Measurements from ENCODE around the gene MSMP. TPM values are rescaled to one million over a fixed set of nuclear protein-coding genes. Genes with fewer than 3 reads are reported as not detected.

Gene MSMP
- total RNA-seq, 2 donors from 2014 or later: not detected

- Mint-ChIP-seq H3K4me3 (no peak overlapping the region), H3K9me3 (no peaks in the 10 kb centered on the region), H3K4me1 (ENCODE audit: low read depth in 2 of 2) (peaks cover 8 to 18% of the 10 kb centered on the region in 2 donors), H3K36me3 (peaks cover 51% of the 10 kb centered on the region), H3K27ac (peak overlapping the region; percentile 27 to 80), H3K27me3 (no peaks in the 10 kb centered on the region)
- DNase-seq (ENCODE audit: low spot score) (peak; percentile 18), ATAC-seq (no peak)
These were observed 39.4 kb downstream of the MSMP start for GRCh38 chr9:35714579-35715252.

- H3K27ac Mint-ChIP-seq: peak overlapping the region in 1 of 2 donors; percentile 80
These were observed 40.0 kb downstream of the MSMP start for GRCh38 chr9:35714123-35714522.

GRCh38 chr9:35713578-35713977 lies 40.5 kb downstream of the MSMP start:
- Mint-ChIP-seq H3K9me3 (no peaks in the 10 kb centered on the region), H3K36me3 (peaks cover 52% of the 10 kb centered on the region), H3K4me3 (no peak overlapping the region), H3K27ac (no peak overlapping the region), H3K27me3 (no peaks in the 10 kb centered on the region), H3K4me1 (ENCODE audit: low read depth in 2 of 2) (peaks cover 8 to 13% of the 10 kb centered on the region in 2 donors)
- no peak for ATAC-seq
- DNase-seq (ENCODE audit: low spot score): no peak

More at GRCh38 chr9:35714123-35714522, 40.0 kb downstream of the MSMP start:
- peaks cover 8 to 13% of the 10 kb centered on the region in 2 donors for H3K4me1 Mint-ChIP-seq (ENCODE audit: low read depth in 2 of 2)
- H3K4me3 Mint-ChIP-seq: no peak overlapping the region
- no peaks in the 10 kb centered on the region for H3K27me3 Mint-ChIP-seq
- no peak for ATAC-seq
- H3K36me3 Mint-ChIP-seq: peaks cover 46% of the 10 kb centered on the region
- H3K9me3 Mint-ChIP-seq: no peaks in the 10 kb centered on the region
- peak; percentile 5 for DNase-seq (ENCODE audit: low spot score)

- H3K27ac Mint-ChIP-seq: no peak overlapping the region
- H3K27me3 Mint-ChIP-seq: no peaks in the 10 kb centered on the region
- DNase-seq (ENCODE audit: low spot score): no peak
- no peak overlapping the region for H3K4me3 Mint-ChIP-seq
- ATAC-seq: no peak
- H3K4me1 Mint-ChIP-seq (ENCODE audit: low read depth in 2 of 2): peaks cover 8 to 14% of the 10 kb centered on the region in 2 donors
- peaks cover 52% of the 10 kb centered on the region for H3K36me3 Mint-ChIP-seq
- no peaks in the 10 kb centered on the region for H3K9me3 Mint-ChIP-seq
These were observed 41.2 kb downstream of the MSMP start for GRCh38 chr9:35712762-35713400.

- peak overlapping the region; percentile 16 to 41 for H3K27ac Mint-ChIP-seq
- peaks cover 58% of the 10 kb centered on the region for H3K36me3 Mint-ChIP-seq
- peaks cover 7 to 17% of the 10 kb centered on the region in 2 donors for H3K4me1 Mint-ChIP-seq (ENCODE audit: low read depth in 2 of 2)
- ATAC-seq (peak in 1 of 2 donors; percentile 36), DNase-seq (ENCODE audit: low spot score) (no peak)
- no peaks in the 10 kb centered on the region for H3K9me3 Mint-ChIP-seq
- no peaks in the 10 kb centered on the region for H3K27me3 Mint-ChIP-seq
- no peak overlapping the region for H3K4me3 Mint-ChIP-seq
These were observed 42.3 kb downstream of the MSMP start for GRCh38 chr9:35711501-35712428.

- DNase-seq (ENCODE audit: low spot score): no peak
- peak; percentile 7 to 48 for ATAC-seq
These were observed 43.1 kb downstream of the MSMP start for GRCh38 chr9:35710818-35711500.

GRCh38 chr9:35708146-35708545 lies 45.9 kb downstream of the MSMP start:
- peaks cover 43% of the 10 kb centered on the region for H3K36me3 Mint-ChIP-seq
- peaks cover 0 to 11% of the 10 kb centered on the region in 2 donors for H3K4me1 Mint-ChIP-seq (ENCODE audit: low read depth in 2 of 2)
- H3K27ac Mint-ChIP-seq: no peak overlapping the region
- DNase-seq (ENCODE audit: low spot score) (no peak), ATAC-seq (no peak)
- H3K4me3 Mint-ChIP-seq: no peak overlapping the region
- no peaks in the 10 kb centered on the region for H3K27me3 Mint-ChIP-seq
- no peaks in the 10 kb centered on the region for H3K9me3 Mint-ChIP-seq

More at GRCh38 chr9:35710818-35711500, 43.1 kb downstream of the MSMP start:
- no peak overlapping the region for H3K4me3 Mint-ChIP-seq
- no peaks in the 10 kb centered on the region for H3K9me3 Mint-ChIP-seq
- no peaks in the 10 kb centered on the region for H3K27me3 Mint-ChIP-seq
- H3K4me1 Mint-ChIP-seq (ENCODE audit: low read depth in 2 of 2): peaks cover 0 to 15% of the 10 kb centered on the region in 2 donors
- H3K36me3 Mint-ChIP-seq: peaks cover 50% of the 10 kb centered on the region
- H3K27ac Mint-ChIP-seq: no peak overlapping the region

GRCh38 chr9:35706951-35707350 lies 47.1 kb downstream of the MSMP start:
- peaks cover 47% of the 10 kb centered on the region for H3K36me3 Mint-ChIP-seq
- no peaks in the 10 kb centered on the region for H3K27me3 Mint-ChIP-seq
- H3K4me1 Mint-ChIP-seq (ENCODE audit: low read depth in 2 of 2): peaks cover 0 to 11% of the 10 kb centered on the region in 2 donors
- H3K9me3 Mint-ChIP-seq: no peaks in the 10 kb centered on the region
- no peak for DNase-seq (ENCODE audit: low spot score)
- no peak for ATAC-seq
- peak overlapping the region; percentile 20 to 64 for H3K27ac Mint-ChIP-seq
- no peak overlapping the region for H3K4me3 Mint-ChIP-seq

- ATAC-seq (peak in 1 of 2 donors; percentile 13), DNase-seq (ENCODE audit: low spot score) (no peak)
- H3K4me1 Mint-ChIP-seq (ENCODE audit: low read depth in 2 of 2): peaks cover 0 to 7% of the 10 kb centered on the region in 2 donors
- no peaks in the 10 kb centered on the region for H3K9me3 Mint-ChIP-seq
- no peak overlapping the region for H3K4me3 Mint-ChIP-seq
- no peaks in the 10 kb centered on the region for H3K27me3 Mint-ChIP-seq
- no peak overlapping the region for H3K27ac Mint-ChIP-seq
- H3K36me3 Mint-ChIP-seq: peaks cover 36% of the 10 kb centered on the region
These were observed 48.1 kb downstream of the MSMP start for GRCh38 chr9:35705836-35706430.

GRCh38 chr9:35705372-35705771 lies 48.7 kb downstream of the MSMP start:
- H3K27me3 Mint-ChIP-seq: no peaks in the 10 kb centered on the region
- DNase-seq (ENCODE audit: low spot score) (no peak), ATAC-seq (no peak)
- H3K36me3 Mint-ChIP-seq: peaks cover 31% of the 10 kb centered on the region
- no peak overlapping the region for H3K27ac Mint-ChIP-seq
- peaks cover 0 to 7% of the 10 kb centered on the region in 2 donors for H3K4me1 Mint-ChIP-seq (ENCODE audit: low read depth in 2 of 2)
- no peak overlapping the region for H3K4me3 Mint-ChIP-seq
- no peaks in the 10 kb centered on the region for H3K9me3 Mint-ChIP-seq

- no peaks in the 10 kb centered on the region for H3K9me3 Mint-ChIP-seq
- H3K4me1 Mint-ChIP-seq (ENCODE audit: low read depth in 2 of 2): peaks cover 0 to 7% of the 10 kb centered on the region in 2 donors
- ATAC-seq (no peak), DNase-seq (ENCODE audit: low spot score) (no peak)
- peaks cover 28% of the 10 kb centered on the region for H3K36me3 Mint-ChIP-seq
- H3K27me3 Mint-ChIP-seq: no peaks in the 10 kb centered on the region
- H3K4me3 Mint-ChIP-seq: no peak overlapping the region
- no peak overlapping the region for H3K27ac Mint-ChIP-seq
These were observed 50.0 kb downstream of the MSMP start for GRCh38 chr9:35703906-35704672.

Measured in natural killer cell treated with Interleukin-12 subunit alpha and Interleukin-12 subunit beta and Interleukin-15 and Interleukin-18, amount 100 ng/mL, for 72 hours (primary cell).